ENCODE measurements around the gene FRAS1.

DNA sequence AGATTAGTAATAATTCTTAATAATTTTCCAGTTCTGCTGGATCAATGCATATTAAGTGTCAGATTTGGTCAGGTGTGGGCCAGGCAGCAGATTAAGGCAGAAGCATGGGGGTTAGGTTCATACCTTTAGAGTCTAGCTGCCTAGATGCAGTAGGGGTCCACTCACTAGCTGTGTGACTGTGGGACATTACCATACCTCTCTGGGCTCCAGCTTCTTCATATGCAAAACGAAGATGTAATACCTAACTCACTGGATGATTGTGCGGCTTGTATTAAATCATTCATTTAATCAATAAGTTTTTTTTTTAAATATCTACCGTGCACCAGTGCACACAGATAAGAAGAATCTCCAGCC, 495.9 kb downstream of the FRAS1 start:
- no peak for TF ChIP-seq FOXA1 (IDR thresholded peaks at IDR 0.05)
- no peak for TF ChIP-seq FOXK2 (IDR thresholded peaks at IDR 0.05)
- no peak for TF ChIP-seq CTBP1 (IDR thresholded peaks at IDR 0.05; ENCODE audit: borderline replicate concordance)
- no peak for TF ChIP-seq BHLHE40 (IDR thresholded peaks at IDR 0.05; ENCODE audit: borderline replicate concordance)
- TF ChIP-seq SP1 (IDR thresholded peaks at IDR 0.05) = no peak
- TF ChIP-seq TARDBP (IDR thresholded peaks at IDR 0.05) = no peak
- TF ChIP-seq L3MBTL2 (conservative IDR thresholded peaks at IDR 0.05) = no peak

All from HEK293T (cell line).